ENCODE measurements around the gene XRCC3.
"Not testable (repeated sequence)": the region's sequence is repeated elsewhere in the genome, so short reads cannot be mapped to it uniquely, and the experiment has no call there.

Gene XRCC3

GRCh38 chr14:103705118-103705503, 10.1 kb downstream of the XRCC3 start:
- DNase-seq: no peak

- no peak for DNase-seq
Observed at GRCh38 chr14:103704708-103705107, 10.5 kb downstream of the XRCC3 start.

GRCh38 chr14:103703433-103704385, 11.5 kb downstream of the XRCC3 start:
- no peak for DNase-seq

GRCh38 chr14:103702497-103703432, 12.5 kb downstream of the XRCC3 start:
- no peak for DNase-seq

GRCh38 chr14:103702095-103702494, 13.2 kb downstream of the XRCC3 start:
- no peak for DNase-seq

- no peak for DNase-seq
Observed at GRCh38 chr14:103700753-103701490, 14.3 kb downstream of the XRCC3 start.

- no peak for DNase-seq
Observed at GRCh38 chr14:103699901-103700752, 15.1 kb downstream of the XRCC3 start.

- no peak for DNase-seq
Observed at GRCh38 chr14:103699261-103699661, 16.0 kb downstream of the XRCC3 start.

- DNase-seq: no peak
Observed at GRCh38 chr14:103698380-103699260, 16.6 kb downstream of the XRCC3 start.

- DNase-seq: no peak
Observed at GRCh38 chr14:103697603-103698379, 17.5 kb downstream of the XRCC3 start.

- DNase-seq: no peak
Observed at GRCh38 chr14:103697206-103697602, 18.0 kb downstream of the XRCC3 start.

- no peak for DNase-seq
Observed at GRCh38 chr14:103696466-103697071, 18.7 kb downstream of the XRCC3 start.

GRCh38 chr14:103696070-103696402, 19.2 kb downstream of the XRCC3 start:
- DNase-seq: no peak

GRCh38 chr14:103695296-103696069, 19.8 kb downstream of the XRCC3 start:
- no peak for DNase-seq

- no peak for DNase-seq
Observed at GRCh38 chr14:103694572-103695026, 20.7 kb downstream of the XRCC3 start.

GRCh38 chr14:103693515-103693914, 21.7 kb downstream of the XRCC3 start:
- DNase-seq: peak; percentile 51

GRCh38 chr14:103692871-103693270, 22.4 kb downstream of the XRCC3 start:
- no peak for DNase-seq

- DNase-seq: no peak
Observed at GRCh38 chr14:103692159-103692558, 23.1 kb downstream of the XRCC3 start.

GRCh38 chr14:103691655-103692054, 23.6 kb downstream of the XRCC3 start:
- not testable (repeated sequence) for DNase-seq

Measured in NCI-H226 (cell line).